Ishikawa (cell line): ENCODE measurements around the gene PCDH9.

Experiments
- CEBPB ChIP-seq: IDR thresholded peaks from 2 replicates; pipeline ENCODE4 v1.6.1; 2012
- CREB1 ChIP-seq: IDR thresholded peaks from 2 replicates; pipeline ENCODE4 v1.6.1; 2012; ENCODE audit warnings: low read depth
- EGR1 ChIP-seq: IDR thresholded peaks from 2 replicates; pipeline ENCODE4 v1.6.1; 2012
- EP300 ChIP-seq: IDR thresholded peaks from 2 replicates; pipeline ENCODE4 v1.6.1; 2012; ENCODE audit warnings: borderline replicate concordance
- FOXM1 ChIP-seq: IDR thresholded peaks from 2 replicates; pipeline ENCODE4 v1.6.1; 2012; ENCODE audit warnings: low read depth, borderline replicate concordance
- NFIC ChIP-seq: IDR thresholded peaks from 2 replicates; pipeline ENCODE4 v1.6.1; 2012
- RAD21 ChIP-seq: IDR thresholded peaks from 2 replicates; pipeline ENCODE4 v1.6.1; 2012; ENCODE audit warnings: low read depth
- TAF1 ChIP-seq: IDR thresholded peaks from 2 replicates; pipeline ENCODE4 v1.6.1; 2012; ENCODE audit warnings: low read depth, mild to moderate bottlenecking
- TCF12 ChIP-seq: IDR thresholded peaks from 2 replicates; pipeline ENCODE4 v1.6.1; 2012; ENCODE audit warnings: low read depth
- TEAD4 ChIP-seq: IDR thresholded peaks from 2 replicates; pipeline ENCODE4 v1.6.1; 2012
- YY1 ChIP-seq: IDR thresholded peaks from 2 replicates; pipeline ENCODE4 v1.6.1; 2012; ENCODE audit warnings: low read depth
- ZBTB7A ChIP-seq: IDR thresholded peaks from 2 replicates; pipeline ENCODE4 v1.6.1; 2012; ENCODE audit warnings: low read depth
- TF ChIP-seq, protein P1 (sequence below): IDR thresholded peaks from 2 replicates; pipeline ENCODE4 v1.6.1; 2012
- TF ChIP-seq, protein P2 (sequence below): IDR thresholded peaks from 2 replicates; pipeline ENCODE4 v1.6.1; 2012
- TF ChIP-seq, protein P3 (sequence below): IDR thresholded peaks from 2 replicates; pipeline ENCODE4 v1.6.1; 2012; ENCODE audit warnings: low read depth, mild to moderate bottlenecking

The PCDH9 gene

DNA sequence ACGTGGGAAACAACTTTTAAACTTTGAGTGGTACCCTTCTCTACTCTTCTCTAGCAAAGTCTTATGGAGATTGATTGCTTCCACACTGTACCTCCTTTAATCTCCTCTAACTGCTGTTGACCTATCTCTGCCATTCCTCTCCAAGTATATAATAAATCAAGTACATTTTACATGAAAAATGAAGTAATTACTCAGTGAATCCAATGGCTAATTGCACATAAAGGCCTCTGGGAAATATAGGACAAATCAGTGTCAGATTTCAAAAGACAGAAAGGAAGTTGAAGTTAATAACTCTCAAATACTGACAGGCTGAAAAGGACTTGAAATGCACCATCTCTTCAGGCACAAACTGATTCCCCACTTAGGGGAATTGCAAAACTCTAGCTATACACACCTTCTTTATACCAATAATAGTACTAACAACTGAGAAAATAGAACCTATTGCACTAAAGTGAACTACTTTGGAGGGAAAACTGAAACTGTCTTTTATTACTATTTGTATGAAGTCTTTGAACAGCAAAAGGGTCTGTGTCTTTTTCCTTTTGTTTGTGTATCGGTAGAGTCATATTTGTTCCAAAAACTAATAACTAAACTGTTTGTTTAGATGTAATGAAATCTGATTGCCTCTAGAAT is 701.1 kb downstream of the PCDH9 start:
- TF ChIP-seq, protein P1, sequence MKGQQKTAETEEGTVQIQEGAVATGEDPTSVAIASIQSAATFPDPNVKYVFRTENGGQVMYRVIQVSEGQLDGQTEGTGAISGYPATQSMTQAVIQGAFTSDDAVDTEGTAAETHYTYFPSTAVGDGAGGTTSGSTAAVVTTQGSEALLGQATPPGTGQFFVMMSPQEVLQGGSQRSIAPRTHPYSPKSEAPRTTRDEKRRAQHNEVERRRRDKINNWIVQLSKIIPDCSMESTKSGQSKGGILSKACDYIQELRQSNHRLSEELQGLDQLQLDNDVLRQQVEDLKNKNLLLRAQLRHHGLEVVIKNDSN = no peak
- TF ChIP-seq FOXM1 = no peak
- TF ChIP-seq CEBPB = no peak
- TF ChIP-seq NFIC = no peak
- no peak for TF ChIP-seq TCF12
- TF ChIP-seq CREB1 = no peak
- TF ChIP-seq, protein P2, sequence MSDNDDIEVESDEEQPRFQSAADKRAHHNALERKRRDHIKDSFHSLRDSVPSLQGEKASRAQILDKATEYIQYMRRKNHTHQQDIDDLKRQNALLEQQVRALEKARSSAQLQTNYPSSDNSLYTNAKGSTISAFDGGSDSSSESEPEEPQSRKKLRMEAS = no peak
- no peak for TF ChIP-seq EGR1
- TF ChIP-seq, protein P3, sequence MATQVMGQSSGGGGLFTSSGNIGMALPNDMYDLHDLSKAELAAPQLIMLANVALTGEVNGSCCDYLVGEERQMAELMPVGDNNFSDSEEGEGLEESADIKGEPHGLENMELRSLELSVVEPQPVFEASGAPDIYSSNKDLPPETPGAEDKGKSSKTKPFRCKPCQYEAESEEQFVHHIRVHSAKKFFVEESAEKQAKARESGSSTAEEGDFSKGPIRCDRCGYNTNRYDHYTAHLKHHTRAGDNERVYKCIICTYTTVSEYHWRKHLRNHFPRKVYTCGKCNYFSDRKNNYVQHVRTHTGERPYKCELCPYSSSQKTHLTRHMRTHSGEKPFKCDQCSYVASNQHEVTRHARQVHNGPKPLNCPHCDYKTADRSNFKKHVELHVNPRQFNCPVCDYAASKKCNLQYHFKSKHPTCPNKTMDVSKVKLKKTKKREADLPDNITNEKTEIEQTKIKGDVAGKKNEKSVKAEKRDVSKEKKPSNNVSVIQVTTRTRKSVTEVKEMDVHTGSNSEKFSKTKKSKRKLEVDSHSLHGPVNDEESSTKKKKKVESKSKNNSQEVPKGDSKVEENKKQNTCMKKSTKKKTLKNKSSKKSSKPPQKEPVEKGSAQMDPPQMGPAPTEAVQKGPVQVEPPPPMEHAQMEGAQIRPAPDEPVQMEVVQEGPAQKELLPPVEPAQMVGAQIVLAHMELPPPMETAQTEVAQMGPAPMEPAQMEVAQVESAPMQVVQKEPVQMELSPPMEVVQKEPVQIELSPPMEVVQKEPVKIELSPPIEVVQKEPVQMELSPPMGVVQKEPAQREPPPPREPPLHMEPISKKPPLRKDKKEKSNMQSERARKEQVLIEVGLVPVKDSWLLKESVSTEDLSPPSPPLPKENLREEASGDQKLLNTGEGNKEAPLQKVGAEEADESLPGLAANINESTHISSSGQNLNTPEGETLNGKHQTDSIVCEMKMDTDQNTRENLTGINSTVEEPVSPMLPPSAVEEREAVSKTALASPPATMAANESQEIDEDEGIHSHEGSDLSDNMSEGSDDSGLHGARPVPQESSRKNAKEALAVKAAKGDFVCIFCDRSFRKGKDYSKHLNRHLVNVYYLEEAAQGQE = no peak
- no peak for TF ChIP-seq TEAD4
- no peak for TF ChIP-seq ZBTB7A
- no peak for TF ChIP-seq YY1
- no peak for TF ChIP-seq RAD21
- no peak for TF ChIP-seq TAF1
- no peak for TF ChIP-seq EP300

DNA sequence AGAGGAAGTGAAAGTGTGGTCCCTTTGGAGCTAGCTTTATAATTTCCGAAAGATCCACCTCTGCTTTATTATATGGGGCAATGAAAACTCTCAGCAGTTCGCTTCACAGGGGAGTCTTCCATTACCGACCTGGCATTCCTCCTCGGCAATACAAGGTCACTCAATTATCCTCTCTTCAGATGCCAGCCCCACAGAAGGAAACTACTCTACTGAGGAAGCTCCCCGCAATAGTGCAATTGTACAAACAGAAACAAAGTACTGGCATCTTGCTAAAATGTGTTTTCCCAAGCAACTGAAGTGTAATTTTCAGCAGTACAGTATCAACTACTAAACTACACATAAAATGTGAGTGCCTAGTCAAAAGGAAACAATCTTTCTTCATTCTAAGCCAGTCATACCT is 702.0 kb downstream of the PCDH9 start:
- no peak for TF ChIP-seq NFIC
- TF ChIP-seq FOXM1 = no peak
- no peak for TF ChIP-seq EGR1

DNA sequence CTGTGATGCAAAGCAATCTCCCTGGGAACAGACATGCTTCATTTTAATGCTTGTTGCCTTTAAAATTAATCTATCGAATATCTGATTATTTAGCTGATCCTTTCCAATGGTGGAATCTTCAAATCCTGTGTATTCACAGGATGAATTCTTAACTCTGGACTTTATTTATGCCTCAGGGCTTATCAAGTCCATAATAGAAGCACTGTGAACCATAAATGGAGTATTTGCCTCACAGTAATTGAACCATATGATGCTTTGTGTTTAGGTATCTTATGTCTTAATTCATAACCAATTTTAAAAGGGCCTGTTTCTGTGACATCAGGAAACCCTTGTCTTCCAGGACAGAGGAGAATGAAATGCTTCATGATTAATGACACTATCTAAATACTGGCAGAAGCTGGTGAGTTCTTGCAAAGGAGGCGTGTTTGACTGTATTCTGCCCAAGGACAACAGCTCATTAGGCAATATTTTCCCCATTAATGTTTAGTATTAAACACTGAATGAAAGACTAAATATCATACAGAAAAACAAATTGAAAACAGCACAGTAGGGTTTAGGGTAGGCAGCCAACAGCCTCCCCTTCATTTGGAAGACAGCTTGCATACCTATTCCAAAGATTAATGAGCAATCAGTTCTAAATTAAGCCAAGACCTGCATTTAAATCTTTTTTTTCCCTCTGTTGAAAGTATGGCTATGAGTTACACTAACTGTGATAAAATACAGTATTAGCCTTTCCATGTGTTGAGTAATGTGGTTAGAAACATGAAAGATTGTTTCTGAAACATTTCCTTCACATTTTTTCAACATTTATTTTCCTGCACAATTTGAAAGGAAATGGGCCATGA is 709.4 kb downstream of the PCDH9 start:
- TF ChIP-seq TAF1 (no peak), EP300 (no peak), YY1 (no peak), TEAD4 (no peak), CREB1 (no peak), RAD21 (no peak), NFIC (no peak), ZBTB7A (no peak)
- TF ChIP-seq, protein P3 = no peak
- TF ChIP-seq, protein P2 = no peak
- TF ChIP-seq, protein P1 = no peak

DNA sequence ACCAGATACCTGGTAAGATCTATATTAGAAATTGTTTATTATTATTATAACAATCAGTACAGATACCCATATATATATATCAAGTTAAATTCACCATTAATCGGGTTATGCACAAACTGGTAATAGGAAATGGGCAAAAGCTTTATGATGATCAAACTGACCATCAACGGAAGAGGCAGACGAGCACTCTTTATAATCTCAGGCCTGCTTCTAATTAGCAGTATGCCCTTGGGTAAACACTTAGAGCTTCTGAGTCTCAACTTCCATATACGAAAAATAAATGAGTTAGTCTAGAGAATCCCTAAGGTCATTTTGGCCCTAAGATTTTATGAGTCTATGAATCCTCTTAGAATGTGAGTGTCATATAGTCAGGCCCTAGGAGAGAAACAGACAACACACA is 710.9 kb downstream of the PCDH9 start:
- no peak for TF ChIP-seq CREB1
- no peak for TF ChIP-seq TCF12
- no peak for TF ChIP-seq TAF1
- no peak for TF ChIP-seq RAD21
- TF ChIP-seq YY1 = no peak
- no peak for TF ChIP-seq FOXM1
- no peak for TF ChIP-seq ZBTB7A
- TF ChIP-seq CEBPB = no peak
- TF ChIP-seq, protein P2 = no peak
- no peak for TF ChIP-seq TEAD4
- TF ChIP-seq NFIC = no peak
- TF ChIP-seq, protein P3 = no peak
- TF ChIP-seq, protein P1 = no peak
- TF ChIP-seq EP300 = no peak
- no peak for TF ChIP-seq EGR1
